Embryonic facial prominence (tissue), 1 donor: ENCODE measurements around the gene RASSF4.

Experiments
- DNase-seq: peaks from one replicate; pipeline ENCODE4 v3.0.0-alpha.2; 2016; ENCODE audit errors: extremely low spot score

The RASSF4 gene

GRCh38 chr10:44948642-44949041 lies 11.0 kb upstream of the RASSF4 start:
- DNase-seq, result no peak

GRCh38 chr10:44949127-44949802 lies 10.3 kb upstream of the RASSF4 start:
- no peak for DNase-seq

GRCh38 chr10:44949915-44950314 lies 9.7 kb upstream of the RASSF4 start:
- no peak for DNase-seq

- DNase-seq, result no peak
These were observed 9.0 kb upstream of the RASSF4 start for GRCh38 chr10:44950326-44951225.

GRCh38 chr10:44951576-44952226 lies 7.9 kb upstream of the RASSF4 start:
- no peak for DNase-seq

GRCh38 chr10:44952779-44953231 lies 6.8 kb upstream of the RASSF4 start:
- no peak for DNase-seq

- DNase-seq, result no peak
These were observed 5.6 kb upstream of the RASSF4 start for GRCh38 chr10:44954042-44954441.

GRCh38 chr10:44954962-44955361 lies 4.6 kb upstream of the RASSF4 start:
- no peak for DNase-seq

GRCh38 chr10:44955413-44956070 lies 4.1 kb upstream of the RASSF4 start:
- DNase-seq, result no peak

GRCh38 chr10:44956226-44956625 lies 3.4 kb upstream of the RASSF4 start:
- no peak for DNase-seq

- no peak for DNase-seq
These were observed 2.6 kb upstream of the RASSF4 start for GRCh38 chr10:44956717-44957706.

GRCh38 chr10:44958196-44958897 lies 1.3 kb upstream of the RASSF4 start:
- DNase-seq, result no peak

- no peak for DNase-seq
These were observed 730 bp upstream of the RASSF4 start for GRCh38 chr10:44958898-44959246.

- no peak for DNase-seq
These were observed 472 bp downstream of the RASSF4 start for GRCh38 chr10:44960088-44960460.

GRCh38 chr10:44960482-44961229 lies 1.1 kb downstream of the RASSF4 start:
- DNase-seq, result no peak

- DNase-seq, result no peak
These were observed 1.6 kb downstream of the RASSF4 start for GRCh38 chr10:44961230-44961571.

- no peak for DNase-seq
These were observed 2.5 kb downstream of the RASSF4 start for GRCh38 chr10:44961931-44962750.

GRCh38 chr10:44962870-44963738 lies 3.5 kb downstream of the RASSF4 start:
- no peak for DNase-seq
